ENCODE measurements around the gene TUBAL3. TPM values are rescaled to one million over a fixed set of nuclear protein-coding genes. Genes with fewer than 3 reads are reported as not detected.

Gene TUBAL3
- total RNA-seq, 1 experiment from 2014 or later: not detected

GRCh38 chr10:5450605-5451384 is 46.2 kb upstream of the TUBAL3 start:
- no peak for TF ChIP-seq POLR2AphosphoS5 (IDR thresholded peaks at IDR 0.05; ENCODE audit: low read depth, low read length)
- TF ChIP-seq TCF7L2 (IDR thresholded peaks at IDR 0.05; ENCODE audit: low read depth, low read length): no peak
- TF ChIP-seq CTCF (IDR thresholded peaks at IDR 0.05): no peak
- TF ChIP-seq, protein P1, sequence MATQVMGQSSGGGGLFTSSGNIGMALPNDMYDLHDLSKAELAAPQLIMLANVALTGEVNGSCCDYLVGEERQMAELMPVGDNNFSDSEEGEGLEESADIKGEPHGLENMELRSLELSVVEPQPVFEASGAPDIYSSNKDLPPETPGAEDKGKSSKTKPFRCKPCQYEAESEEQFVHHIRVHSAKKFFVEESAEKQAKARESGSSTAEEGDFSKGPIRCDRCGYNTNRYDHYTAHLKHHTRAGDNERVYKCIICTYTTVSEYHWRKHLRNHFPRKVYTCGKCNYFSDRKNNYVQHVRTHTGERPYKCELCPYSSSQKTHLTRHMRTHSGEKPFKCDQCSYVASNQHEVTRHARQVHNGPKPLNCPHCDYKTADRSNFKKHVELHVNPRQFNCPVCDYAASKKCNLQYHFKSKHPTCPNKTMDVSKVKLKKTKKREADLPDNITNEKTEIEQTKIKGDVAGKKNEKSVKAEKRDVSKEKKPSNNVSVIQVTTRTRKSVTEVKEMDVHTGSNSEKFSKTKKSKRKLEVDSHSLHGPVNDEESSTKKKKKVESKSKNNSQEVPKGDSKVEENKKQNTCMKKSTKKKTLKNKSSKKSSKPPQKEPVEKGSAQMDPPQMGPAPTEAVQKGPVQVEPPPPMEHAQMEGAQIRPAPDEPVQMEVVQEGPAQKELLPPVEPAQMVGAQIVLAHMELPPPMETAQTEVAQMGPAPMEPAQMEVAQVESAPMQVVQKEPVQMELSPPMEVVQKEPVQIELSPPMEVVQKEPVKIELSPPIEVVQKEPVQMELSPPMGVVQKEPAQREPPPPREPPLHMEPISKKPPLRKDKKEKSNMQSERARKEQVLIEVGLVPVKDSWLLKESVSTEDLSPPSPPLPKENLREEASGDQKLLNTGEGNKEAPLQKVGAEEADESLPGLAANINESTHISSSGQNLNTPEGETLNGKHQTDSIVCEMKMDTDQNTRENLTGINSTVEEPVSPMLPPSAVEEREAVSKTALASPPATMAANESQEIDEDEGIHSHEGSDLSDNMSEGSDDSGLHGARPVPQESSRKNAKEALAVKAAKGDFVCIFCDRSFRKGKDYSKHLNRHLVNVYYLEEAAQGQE (IDR thresholded peaks at IDR 0.05; ENCODE audit: insufficient read depth in 1 of 2, low read depth in 2 of 2, low read length in 1 of 2): no peak
- ATAC-seq (no peak), DNase-seq (ENCODE audit: low read depth, low spot score) (no peak)
- H3K27me3 ChIP-seq (ENCODE audit: control insufficient read depth, insufficient read depth, low read length): no peaks in the 10 kb centered on the region
- H3K4me1 ChIP-seq (ENCODE audit: control insufficient read depth, insufficient read depth, low read length): peaks cover 9% of the 10 kb centered on the region
- ChIA-PET POLR2A (no interaction called here), CTCF (no interaction called here)
- no TSS peak for BruUV-seq (replicated peaks)
- H3K36me3 ChIP-seq (ENCODE audit: control insufficient read depth, insufficient read depth, low read length): peaks cover 17% of the 10 kb centered on the region
- H3K9me3 ChIP-seq (ENCODE audit: control insufficient read depth, insufficient read depth, low read depth, low read length): no peaks in the 10 kb centered on the region
- no peak overlapping the region for H3K4me3 ChIP-seq (ENCODE audit: low read depth in 2 of 2, low read length in 2 of 2)
- intact Hi-C loops (cut with micrococcal nuclease; ENCODE audit: unreplicated experiment): no loop called here
- no peak overlapping the region for H3K27ac ChIP-seq (ENCODE audit: low read length)
- in situ Hi-C loops (cut with HindIII; ENCODE audit: low pct_unique_long_range_greater_than_20kb, low sequenced_read_pairs): no loop called here

GRCh38 chr10:5449823-5450222 is 45.2 kb upstream of the TUBAL3 start:
- Histone ChIP-seq H3K9me3 (ENCODE audit: control insufficient read depth, insufficient read depth, low read depth, low read length) (no peaks in the 10 kb centered on the region), H3K4me3 (ENCODE audit: low read depth in 2 of 2, low read length in 2 of 2) (peak overlapping the region in 1 of 2 experiments; percentile 29; a peak in 2 of 4 replicates), H3K27ac (ENCODE audit: low read length) (no peak overlapping the region), H3K4me1 (ENCODE audit: control insufficient read depth, insufficient read depth, low read length) (peaks cover 13% of the 10 kb centered on the region), H3K27me3 (ENCODE audit: control insufficient read depth, insufficient read depth, low read length) (no peaks in the 10 kb centered on the region), H3K36me3 (ENCODE audit: control insufficient read depth, insufficient read depth, low read length) (peaks cover 9% of the 10 kb centered on the region)
- ATAC-seq (no peak), DNase-seq (ENCODE audit: low read depth, low spot score) (no peak)
- intact Hi-C loops (cut with micrococcal nuclease; ENCODE audit: unreplicated experiment) (no loop called here), in situ Hi-C loops (cut with HindIII; ENCODE audit: low pct_unique_long_range_greater_than_20kb, low sequenced_read_pairs) (no loop called here)
- no TSS peak for BruUV-seq (replicated peaks)
- CTCF ChIA-PET: no interaction called here
- POLR2A ChIA-PET: no interaction called here
- TF ChIP-seq, protein P1 (IDR thresholded peaks at IDR 0.05; ENCODE audit: insufficient read depth in 1 of 2, low read depth in 2 of 2, low read length in 1 of 2): no peak
- TF ChIP-seq TCF7L2 (IDR thresholded peaks at IDR 0.05; ENCODE audit: low read depth, low read length): no peak
- no peak for TF ChIP-seq SIN3A (IDR thresholded peaks at IDR 0.05; ENCODE audit: borderline replicate concordance, insufficient read depth, low read depth, low read length)
- no peak for TF ChIP-seq POLR2AphosphoS5 (IDR thresholded peaks at IDR 0.05; ENCODE audit: low read depth, low read length)
- no peak for TF ChIP-seq CTCF (IDR thresholded peaks at IDR 0.05)

All from Panc1 (cell line).